COLO668 (cell line): ENCODE data around the gene PHC2.

Experiments
- DNase-seq: peaks from one replicate; lab custom pipeline; 2025; ENCODE audit not compliant: unreplicated experiment; lab: John Stamatoyannopoulos, UW

PHC2 gene, protein sequence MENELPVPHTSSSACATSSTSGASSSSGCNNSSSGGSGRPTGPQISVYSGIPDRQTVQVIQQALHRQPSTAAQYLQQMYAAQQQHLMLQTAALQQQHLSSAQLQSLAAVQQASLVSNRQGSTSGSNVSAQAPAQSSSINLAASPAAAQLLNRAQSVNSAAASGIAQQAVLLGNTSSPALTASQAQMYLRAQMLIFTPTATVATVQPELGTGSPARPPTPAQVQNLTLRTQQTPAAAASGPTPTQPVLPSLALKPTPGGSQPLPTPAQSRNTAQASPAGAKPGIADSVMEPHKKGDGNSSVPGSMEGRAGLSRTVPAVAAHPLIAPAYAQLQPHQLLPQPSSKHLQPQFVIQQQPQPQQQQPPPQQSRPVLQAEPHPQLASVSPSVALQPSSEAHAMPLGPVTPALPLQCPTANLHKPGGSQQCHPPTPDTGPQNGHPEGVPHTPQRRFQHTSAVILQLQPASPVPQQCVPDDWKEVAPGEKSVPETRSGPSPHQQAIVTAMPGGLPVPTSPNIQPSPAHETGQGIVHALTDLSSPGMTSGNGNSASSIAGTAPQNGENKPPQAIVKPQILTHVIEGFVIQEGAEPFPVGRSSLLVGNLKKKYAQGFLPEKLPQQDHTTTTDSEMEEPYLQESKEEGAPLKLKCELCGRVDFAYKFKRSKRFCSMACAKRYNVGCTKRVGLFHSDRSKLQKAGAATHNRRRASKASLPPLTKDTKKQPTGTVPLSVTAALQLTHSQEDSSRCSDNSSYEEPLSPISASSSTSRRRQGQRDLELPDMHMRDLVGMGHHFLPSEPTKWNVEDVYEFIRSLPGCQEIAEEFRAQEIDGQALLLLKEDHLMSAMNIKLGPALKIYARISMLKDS

DNA sequence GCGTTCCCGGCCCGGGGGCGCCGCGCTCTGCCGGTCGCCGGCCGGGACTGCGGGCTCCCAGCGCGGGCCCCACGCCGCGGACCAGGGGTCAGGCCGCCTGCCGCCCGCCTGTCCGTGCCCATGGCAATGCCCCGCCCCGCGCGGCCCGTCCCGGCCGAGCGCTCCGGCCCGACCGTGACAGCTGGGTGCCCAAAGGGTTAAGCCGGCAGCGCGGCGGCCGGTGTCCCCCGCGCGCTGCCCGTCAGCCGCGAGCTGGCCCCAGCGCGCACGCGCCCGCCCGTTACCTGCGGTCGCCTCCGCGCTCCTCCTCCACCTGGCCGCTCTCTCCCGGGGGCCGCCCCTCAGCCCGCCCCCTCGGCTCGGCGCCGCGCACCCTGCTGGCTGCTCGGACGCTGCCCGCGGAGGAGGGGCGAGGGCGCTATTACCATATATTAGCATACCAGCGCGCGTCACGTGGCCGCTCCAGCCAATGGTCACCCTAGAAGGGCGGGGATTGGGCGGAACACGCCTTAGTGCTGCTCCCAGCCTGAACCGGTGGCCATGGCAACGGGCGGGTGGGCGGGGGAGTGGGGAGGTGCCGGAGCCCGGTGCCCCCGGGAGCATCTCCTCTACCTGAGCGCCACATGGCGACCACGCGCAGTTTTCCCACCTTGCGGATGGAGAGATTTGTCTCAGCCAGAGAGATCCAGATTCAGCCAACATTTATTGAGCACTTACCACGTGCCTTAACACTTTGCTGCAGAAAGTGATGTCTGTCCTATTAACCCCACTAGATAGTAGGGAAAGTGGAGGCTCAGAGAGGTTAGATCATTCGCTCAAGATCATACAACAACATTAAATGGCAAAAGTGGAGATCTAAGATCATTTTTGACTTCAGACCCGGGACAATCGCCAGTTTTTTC, at the start of gene PHC2:
Gene PHC2 (minus strand): TSS at position 404 of the 902 bp plus-strand sequence. CDS start 55,556 bp downstream, outside the sequence.
- peak; percentile 100 for DNase-seq

DNA sequence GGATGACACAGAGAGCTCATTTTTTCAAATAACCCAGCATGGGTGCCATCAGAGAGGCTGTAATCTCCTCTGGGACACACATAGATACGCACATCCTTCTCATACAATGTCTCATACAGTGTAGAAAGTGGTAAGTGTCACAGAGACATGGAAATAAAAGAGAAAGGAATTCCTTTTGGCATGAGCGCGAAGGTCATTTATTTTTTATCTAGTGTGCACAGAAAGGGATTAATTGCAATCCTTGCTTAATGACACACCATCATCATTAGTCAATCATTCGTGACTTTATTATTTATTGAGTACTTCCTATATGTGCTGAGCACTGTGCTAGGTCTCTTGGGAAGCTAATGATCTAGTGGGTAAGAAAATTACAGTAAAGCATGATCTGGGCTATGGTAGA, 46.6 kb upstream of the PHC2 start:
- no peak for DNase-seq

DNA sequence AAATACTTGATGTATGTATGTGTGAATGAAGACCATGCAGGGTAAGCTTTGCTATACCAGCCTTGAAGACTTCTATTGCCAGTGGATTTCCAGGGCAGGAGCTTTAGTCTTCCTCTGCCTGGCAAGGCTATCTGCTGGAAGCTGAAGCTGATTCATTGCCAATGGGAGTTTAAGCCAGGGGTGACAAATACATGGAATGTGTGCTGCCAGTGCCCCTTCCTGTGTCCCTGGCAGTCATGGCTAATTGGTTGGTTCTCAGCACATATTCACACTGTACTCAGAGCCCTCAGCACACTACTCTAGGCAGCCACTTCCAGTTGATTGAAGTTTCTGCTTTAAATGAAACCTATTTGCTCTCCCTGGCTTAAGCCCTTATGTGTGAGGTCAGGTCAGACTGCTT, 43.0 kb upstream of the PHC2 start:
- no peak for DNase-seq

DNA sequence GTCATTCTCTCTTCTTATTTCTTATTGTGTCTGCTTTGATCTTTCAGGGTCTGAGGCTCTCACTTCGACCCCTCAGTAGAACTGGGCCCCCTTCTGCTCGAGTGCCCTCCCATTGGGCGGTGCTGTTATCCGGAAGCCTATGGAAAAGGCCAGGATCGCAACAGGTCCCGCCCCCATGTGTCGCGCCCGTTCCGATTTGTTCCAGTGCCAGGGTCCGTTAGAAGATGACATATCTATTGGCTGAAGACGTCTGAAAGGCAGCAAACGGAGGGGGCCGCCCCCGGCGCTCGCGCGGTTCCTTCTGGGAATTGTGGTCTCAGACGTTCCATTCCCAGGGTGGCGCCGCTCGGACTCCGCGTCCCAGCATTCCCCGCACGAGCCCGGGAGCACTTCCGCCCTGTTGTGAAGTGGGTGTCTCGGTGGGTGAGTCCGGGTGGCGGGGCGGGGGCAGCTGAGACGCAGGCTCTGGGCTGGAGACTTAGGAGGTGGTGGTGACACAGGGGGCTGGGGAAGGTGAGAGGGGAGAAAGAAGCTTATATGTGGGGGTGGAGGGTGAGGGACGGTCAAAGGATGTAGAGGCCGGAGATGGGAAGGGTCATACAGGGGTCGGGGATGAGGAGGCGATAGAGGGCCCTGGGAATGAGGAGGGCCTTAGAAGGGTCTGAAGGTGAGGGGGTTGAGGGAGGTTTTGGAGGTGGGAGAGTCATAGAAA, 41.5 kb upstream of the PHC2 start, which contains the start of gene ZSCAN20:
Gene ZSCAN20 (plus strand): TSS at position 377 of the 712 bp plus-strand sequence. CDS start 6,644 bp downstream, outside the sequence.
- peak; percentile 100 for DNase-seq

DNA sequence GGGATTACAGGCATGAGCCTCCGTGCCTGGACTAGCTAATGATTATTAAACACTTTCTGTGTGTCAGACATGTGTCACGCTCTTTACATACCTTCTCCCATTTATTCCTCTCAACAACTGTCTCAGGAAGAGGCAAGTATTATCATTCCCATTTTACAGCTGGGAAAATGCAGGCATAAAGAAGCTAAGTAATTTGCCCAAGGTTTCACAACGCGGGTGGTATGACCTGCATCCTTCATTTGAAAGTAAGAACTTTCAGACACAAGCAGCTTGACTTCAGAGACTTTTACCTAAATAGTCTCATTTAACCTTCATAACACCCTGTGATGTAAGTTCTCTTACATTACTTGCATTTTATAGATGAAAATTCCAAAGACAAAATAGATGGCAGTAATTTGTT, 40.5 kb upstream of the PHC2 start:
- no peak for DNase-seq

DNA sequence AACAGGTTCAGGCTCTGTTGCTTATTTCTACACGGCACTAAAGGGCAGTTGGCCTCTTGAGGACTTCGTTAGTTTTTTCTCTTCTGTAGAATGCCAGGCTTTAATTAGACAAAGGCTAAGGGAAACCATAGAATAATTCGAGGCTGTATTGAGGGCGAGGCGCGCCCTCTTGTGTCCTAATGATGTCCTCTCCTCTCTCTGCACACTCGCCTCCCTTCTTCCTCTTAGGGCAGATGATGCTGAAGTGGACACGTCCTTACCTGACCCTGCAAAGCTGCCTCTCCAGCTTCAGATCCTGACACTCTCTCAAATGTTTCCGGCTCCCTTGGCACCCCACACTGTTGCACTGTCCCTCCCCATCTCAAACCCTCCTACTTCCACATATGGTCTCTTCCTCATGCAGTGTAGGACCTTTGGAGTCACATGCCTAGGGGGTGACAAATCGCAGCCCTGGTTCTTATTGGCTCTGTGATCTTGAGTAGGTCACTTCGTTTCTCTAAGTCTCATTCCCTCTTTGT, 39.7 kb upstream of the PHC2 start:
- DNase-seq = peak; percentile 91

DNA sequence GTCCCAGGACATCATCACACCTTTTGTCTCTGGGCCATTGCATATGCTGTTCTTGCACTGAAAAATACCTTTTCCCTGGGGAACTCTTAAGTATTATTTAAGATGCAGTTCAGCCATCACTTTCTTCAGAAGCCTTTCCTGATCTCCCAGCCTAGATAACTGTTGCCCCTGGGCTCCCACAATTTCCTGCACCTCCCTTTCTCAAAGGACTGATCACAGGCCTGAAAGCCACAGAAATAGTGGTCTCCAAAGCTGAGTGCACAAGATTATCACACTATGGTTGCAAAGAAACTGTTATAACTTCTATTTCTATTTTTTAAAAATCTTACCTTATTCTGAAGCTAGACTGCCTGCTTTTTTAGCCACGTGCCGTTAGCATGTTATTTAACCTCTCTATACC, 38.8 kb upstream of the PHC2 start:
- no peak for DNase-seq

DNA sequence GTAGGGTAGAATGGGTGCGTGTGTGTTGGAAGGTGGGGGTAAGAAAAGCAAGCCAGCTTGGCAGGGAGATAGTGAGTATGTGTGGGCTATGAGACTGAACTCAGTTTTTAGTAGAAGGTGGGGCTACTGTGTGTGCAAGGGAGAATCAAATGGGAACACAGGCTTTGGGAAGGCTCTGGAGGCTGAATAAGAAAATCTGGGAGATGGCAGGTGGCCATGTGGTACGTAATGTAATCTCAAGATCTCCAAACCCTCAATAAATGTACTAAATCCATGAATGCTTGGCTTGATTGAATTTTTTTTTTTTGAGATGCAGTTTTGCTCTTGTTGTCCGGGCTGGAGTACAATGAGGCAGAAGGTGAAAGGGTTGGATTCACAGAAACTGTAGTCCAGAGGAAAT, 38.1 kb upstream of the PHC2 start:
- DNase-seq = no peak

DNA sequence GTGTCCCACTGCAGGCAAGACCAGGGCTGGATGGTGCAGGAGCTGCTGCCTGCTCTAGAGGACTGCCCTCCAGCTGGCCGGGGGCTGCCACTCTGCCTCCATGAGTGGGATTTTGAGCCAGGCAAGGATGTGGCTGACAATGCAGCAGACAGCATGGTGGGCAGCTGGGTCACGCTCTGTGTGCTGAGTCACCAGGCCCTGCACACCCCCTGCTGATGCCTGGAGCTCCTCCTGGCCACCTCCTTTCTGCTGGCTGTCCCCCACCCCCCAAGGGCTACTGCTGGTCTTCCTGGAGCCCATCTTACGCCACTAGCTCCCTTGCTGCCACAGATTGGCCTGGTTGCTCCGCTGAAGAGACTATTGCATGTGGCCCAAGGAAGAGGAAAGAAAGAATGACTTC, 37.6 kb upstream of the PHC2 start:
- DNase-seq = no peak

DNA sequence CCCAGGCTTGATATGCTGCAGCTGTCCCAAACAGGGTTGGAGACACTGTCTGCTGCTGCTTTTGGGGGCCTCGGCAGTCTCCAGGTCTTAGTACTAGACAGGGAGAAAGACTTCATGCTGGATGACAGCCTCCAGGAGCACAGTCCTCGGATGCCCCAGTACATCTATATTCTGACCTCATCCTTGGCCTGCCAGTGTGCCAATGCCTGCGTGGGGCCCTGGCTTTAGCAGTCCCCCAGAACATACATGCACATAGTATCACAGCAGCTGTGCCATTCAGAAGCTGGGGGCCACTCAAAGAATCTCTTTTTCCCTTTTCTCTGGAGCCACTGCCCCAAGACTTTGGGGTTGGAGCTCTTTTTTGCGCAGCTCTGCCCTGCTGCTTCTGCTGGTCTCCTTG, 37.1 kb upstream of the PHC2 start:
- DNase-seq = no peak

DNA sequence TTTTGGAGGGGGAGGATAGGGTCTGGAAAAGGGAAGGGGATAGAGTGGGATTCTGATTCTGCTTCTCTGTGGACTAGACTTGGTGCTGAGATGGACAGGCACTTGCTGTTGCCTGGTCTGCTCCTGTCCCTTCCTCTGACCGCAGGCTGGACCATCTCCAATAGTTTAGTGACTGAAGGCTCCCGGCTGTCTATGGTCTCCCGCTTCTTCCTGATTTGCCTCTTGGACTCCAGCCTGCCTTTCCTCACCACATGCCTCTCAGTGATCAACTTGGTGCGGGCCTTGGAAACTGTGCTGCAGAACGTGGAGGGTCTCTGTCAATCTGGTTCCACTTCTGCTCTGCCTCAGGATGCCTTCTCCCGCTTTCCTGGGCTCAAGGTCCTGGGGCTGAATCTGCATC, 35.3 kb upstream of the PHC2 start:
- DNase-seq = no peak

DNA sequence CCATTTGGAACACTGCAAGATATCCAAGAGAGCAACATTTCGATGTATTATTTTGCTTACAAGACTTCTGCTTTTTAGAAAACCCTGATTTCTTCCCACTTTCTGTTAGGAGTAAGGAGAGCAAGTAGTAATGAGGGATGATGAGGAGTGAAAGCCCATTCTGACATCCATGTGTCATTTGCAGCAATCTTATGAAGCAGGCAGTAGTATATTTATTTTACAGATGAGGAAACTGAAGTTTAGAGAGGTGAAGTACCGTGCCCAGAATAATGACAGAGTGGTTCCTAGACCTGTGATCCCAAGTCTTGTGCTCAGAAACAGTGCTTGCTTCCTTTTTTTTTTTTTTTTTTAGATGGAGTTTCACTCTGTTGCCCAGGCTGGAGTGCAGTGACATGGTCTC, 34.4 kb upstream of the PHC2 start:
- DNase-seq = no peak

DNA sequence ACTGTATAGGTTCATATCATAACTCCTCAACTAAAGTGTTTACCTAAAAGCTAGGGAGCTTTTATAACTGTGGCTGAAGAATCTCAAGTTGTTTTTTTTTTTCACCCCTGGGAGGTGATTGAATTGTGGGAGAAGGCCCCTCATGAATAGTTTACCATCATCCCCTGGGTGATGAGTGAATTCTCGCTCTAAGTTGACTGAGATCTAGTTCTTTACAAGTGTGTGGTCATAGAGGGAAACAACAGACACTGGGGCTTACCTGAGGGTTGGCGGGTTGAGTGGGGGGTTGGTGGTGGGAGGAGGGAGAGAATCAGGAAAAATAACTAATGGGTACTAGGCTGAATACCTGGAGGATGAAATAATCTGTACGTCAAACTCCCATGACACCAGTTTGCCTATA, 33.7 kb upstream of the PHC2 start:
- no peak for DNase-seq

DNA sequence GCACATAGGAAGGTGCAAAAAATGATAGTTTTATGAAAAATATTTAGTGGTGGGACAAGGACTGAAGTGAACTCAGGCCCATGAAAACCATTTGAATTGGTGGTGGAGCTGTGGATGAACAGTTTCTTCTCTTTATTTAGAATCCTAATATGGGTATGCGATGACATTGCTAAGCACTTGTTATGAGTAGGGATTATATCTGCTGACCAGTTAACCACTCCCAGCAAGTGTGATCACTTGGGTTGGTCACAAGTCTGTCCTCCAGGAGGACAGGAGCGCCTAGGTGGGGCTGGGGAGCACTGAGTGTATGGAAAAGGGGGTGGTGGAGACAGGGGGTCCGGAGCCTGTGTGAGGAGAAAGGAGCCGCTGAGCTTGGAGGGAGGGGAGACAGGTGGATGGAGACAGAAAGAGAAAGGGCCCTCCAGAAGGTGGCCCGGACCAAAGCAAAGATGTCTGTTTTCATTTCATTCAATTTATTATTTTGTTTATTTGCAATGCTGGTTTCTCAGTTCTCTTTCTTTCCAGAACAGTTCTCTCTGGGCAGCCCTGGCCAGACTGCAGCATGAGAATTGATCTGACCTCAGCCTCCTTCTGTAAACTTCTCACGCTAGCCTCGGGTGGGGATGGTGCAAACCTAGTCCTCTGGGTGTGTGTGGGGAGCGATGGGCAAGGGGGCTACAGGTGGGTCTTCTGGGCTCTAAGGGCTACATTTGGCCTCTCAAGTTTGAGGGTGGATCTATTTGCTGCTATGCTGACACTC, 31.7 kb upstream of the PHC2 start:
- DNase-seq = no peak

DNA sequence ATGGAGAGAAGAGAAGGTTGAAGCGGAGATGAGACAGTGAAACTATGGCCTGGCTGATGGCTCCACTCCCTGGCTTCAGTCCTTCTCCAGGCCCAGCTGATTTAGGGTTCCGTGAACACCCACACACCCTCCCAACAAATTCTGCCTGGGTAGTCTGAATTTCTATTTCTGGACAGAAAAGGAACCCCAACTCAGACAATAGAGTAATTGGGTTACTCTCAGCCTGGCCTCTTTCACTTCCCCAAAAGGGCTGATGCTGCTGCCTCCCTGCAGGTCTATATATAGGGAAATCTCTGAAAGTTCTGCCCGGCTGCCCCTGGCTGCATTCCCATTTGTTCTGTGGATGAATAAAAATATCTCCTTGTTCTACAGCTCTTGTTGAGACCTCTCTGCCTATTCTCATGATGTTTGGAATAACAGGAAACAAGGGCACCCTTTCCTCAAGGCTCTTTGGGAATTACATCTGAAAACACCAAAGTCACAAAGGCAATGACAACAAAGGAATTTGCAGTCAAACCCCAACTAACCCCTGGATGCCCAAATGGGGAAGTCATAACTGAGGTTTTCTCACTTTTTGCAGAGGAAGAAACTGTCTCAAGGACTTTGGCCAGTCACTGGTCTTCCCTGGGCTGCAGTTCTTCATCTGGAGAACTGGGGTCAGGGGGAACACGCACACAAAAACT, 30.2 kb upstream of the PHC2 start:
- DNase-seq = no peak

DNA sequence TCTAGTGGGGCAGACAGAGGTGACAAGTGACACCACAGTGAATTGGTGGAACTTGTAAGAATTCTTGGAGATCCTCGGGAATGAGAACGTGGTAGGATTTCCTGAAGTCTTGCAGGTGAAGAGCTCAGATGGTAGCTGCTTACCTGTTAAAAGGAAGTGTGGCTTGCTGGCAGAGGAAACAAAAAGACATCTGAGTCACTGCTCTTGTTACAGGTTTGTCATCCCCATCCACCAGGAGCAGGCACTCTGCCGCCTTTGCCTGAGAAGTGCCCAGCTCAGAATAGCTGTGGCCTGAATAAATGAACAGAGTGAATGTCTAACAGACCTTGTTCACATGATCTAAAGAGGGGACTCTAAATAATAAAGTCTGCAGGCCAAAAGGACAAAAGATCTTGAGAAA, 29.2 kb upstream of the PHC2 start:
- DNase-seq = no peak

DNA sequence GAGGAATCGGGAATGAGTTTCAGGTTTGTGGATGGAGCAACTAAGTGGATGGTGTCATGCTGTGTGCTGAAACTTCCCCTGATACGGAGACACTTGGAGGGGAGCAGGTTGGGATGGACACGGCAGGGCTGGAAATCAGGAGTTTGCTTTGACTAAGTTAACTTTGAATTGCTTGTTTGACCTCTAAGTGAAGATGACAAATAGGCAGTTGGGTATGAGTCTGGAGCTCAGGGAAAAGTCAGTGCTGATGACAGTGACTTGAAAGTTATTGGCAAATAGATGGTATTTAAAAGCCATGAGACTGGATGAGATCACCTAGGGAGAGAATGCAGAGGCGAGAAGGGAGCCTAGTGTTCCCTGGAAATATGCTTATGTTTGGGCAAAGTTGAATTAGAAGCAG, 28.8 kb upstream of the PHC2 start:
- no peak for DNase-seq

DNA sequence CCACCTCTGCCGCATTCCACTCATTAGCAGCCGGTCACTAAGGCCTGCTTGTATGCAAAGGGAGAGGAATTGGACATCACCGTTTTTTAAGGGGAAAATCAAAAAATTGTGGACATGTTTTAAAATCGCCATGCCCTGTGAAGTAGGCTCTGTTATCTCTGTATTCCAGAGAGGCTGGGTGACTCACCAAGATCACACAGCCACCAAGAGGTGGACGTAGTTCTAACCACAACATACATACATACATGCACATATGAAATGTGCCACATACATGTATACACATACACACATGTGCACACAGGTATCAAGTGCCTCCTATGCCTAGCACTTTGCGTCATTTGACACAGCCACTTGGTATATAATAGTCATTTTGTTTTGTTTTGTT, 25.6 kb upstream of the PHC2 start:
- DNase-seq = no peak
